Measurements from ENCODE around the gene PIN1. TPM values are rescaled to one million over a fixed set of nuclear protein-coding genes. Genes with fewer than 3 reads are reported as not detected.

Gene PIN1
- total RNA-seq, 6 experiments from 2014 or later: 19.9 to 54.5 (median 24.8) TPM

DNA sequence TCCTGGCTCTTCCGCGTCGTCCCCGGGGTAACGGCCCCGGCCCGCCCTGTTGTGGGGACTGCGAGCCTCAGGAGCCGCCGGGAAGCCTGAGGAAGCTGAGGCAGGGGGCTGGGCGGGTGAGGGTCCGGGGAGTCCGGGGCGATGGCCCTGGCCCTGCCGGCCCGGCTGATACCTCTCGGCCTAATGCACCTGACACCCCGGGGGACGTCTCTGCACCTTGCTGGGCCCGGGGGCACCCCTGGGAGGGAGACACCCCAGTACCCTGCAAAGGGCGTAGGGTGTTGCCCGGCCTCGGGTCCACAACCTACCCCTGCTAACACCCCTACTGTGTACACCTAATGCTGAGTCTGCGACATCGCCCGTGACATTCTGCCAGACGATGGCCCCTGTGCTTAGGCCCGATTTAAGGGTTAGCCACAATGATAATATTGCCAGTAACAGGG, 410 bp downstream of the PIN1 start:
- DNase-seq: peak in 1 of 3 donors; percentile 41
- Histone ChIP-seq H3K4me1 (peaks cover 0 to 21% (median 5%) of the 10 kb centered on the region in 4 donors), H3K9me3 (no peaks in the 10 kb centered on the region), H3K27ac (peak overlapping the region in 2 of 3 donors; percentile 16 to 41), H3K4me3 (peak overlapping the region; percentile 77 to 97 (median 88)), H3K27me3 (no peaks in the 10 kb centered on the region), H3K36me3 (peaks cover 0 to 11% (median 3%) of the 10 kb centered on the region in 4 donors)
- WGBS (ENCODE audit: insufficient coverage, low coverage, low lambda C conversion rate, missing lambda C conversion rate): no CpG with 5 or more reads among the region's 28 CpGs
- intact Hi-C loops (cut with DNase I): no loop called here
- no peak for TF ChIP-seq POLR2A (IDR thresholded peaks at IDR 0.05)
- TF ChIP-seq, protein P1, sequence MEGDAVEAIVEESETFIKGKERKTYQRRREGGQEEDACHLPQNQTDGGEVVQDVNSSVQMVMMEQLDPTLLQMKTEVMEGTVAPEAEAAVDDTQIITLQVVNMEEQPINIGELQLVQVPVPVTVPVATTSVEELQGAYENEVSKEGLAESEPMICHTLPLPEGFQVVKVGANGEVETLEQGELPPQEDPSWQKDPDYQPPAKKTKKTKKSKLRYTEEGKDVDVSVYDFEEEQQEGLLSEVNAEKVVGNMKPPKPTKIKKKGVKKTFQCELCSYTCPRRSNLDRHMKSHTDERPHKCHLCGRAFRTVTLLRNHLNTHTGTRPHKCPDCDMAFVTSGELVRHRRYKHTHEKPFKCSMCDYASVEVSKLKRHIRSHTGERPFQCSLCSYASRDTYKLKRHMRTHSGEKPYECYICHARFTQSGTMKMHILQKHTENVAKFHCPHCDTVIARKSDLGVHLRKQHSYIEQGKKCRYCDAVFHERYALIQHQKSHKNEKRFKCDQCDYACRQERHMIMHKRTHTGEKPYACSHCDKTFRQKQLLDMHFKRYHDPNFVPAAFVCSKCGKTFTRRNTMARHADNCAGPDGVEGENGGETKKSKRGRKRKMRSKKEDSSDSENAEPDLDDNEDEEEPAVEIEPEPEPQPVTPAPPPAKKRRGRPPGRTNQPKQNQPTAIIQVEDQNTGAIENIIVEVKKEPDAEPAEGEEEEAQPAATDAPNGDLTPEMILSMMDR (IDR thresholded peaks at IDR 0.05): no peak
- peak in 1 of 4 donors; percentile 5 for ATAC-seq

DNA sequence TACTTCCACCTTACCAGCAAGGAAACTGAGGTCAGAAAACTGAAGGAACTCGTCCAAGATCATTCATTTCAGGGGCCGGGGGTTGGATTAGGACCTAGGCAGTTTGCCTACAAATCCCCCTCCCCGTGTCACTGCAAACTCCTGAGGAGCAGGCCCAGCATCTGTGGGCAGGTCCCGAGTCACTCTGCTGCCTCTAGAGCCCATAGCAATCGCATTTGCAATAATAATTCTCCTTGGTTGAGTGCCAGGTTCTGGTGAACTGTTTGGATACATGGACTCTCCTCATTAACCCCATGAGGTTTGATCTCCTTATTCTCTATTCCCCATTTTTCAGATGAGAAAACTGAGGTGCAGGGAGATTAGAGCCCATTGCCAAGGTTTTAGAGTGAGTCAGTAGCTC, 903 bp downstream of the PIN1 start:
- Histone ChIP-seq H3K9me3 (no peaks in the 10 kb centered on the region), H3K27ac (no peak overlapping the region), H3K27me3 (no peaks in the 10 kb centered on the region), H3K4me3 (peak overlapping the region; percentile 77 to 97 (median 88)), H3K36me3 (peaks cover 0 to 15% (median 5%) of the 10 kb centered on the region in 4 donors), H3K4me1 (peaks cover 0 to 21% (median 5%) of the 10 kb centered on the region in 4 donors)
- WGBS (ENCODE audit: insufficient coverage, low coverage, low lambda C conversion rate, missing lambda C conversion rate): 0% methylated on average over 4 of the region's 5 CpGs
- ATAC-seq (no peak), DNase-seq (no peak)
- intact Hi-C loops (cut with DNase I): no loop called here
- TF ChIP-seq, protein P1 (IDR thresholded peaks at IDR 0.05): no peak
- no peak for TF ChIP-seq POLR2A (IDR thresholded peaks at IDR 0.05)

DNA sequence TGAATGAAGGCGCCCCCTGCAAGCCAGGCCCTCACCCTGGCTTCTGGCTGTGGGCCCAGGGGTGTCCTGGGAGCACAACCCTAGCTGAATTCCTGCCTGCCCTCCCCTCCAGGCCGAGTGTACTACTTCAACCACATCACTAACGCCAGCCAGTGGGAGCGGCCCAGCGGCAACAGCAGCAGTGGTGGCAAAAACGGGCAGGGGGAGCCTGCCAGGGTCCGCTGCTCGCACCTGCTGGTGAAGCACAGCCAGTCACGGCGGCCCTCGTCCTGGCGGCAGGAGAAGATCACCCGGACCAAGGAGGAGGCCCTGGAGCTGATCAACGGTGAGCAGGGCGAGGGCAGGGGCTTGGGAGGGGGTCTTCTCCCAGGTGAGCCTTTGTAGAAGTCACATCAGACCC, 3.2 kb downstream of the PIN1 start:
- Histone ChIP-seq H3K27ac (no peak overlapping the region), H3K9me3 (no peaks in the 10 kb centered on the region), H3K27me3 (no peaks in the 10 kb centered on the region), H3K36me3 (peaks cover 0 to 31% (median 8%) of the 10 kb centered on the region in 4 donors), H3K4me1 (peaks cover 0 to 21% (median 5%) of the 10 kb centered on the region in 4 donors), H3K4me3 (no peak overlapping the region)
- no peak for DNase-seq
- TF ChIP-seq, protein P1 (IDR thresholded peaks at IDR 0.05): no peak
- TF ChIP-seq POLR2A (IDR thresholded peaks at IDR 0.05): no peak
- 80% methylated on average over 1 of the region's 15 CpGs for WGBS (ENCODE audit: insufficient coverage, low coverage, low lambda C conversion rate, missing lambda C conversion rate)
- ATAC-seq: no peak
- intact Hi-C loops (cut with DNase I): no loop called here

DNA sequence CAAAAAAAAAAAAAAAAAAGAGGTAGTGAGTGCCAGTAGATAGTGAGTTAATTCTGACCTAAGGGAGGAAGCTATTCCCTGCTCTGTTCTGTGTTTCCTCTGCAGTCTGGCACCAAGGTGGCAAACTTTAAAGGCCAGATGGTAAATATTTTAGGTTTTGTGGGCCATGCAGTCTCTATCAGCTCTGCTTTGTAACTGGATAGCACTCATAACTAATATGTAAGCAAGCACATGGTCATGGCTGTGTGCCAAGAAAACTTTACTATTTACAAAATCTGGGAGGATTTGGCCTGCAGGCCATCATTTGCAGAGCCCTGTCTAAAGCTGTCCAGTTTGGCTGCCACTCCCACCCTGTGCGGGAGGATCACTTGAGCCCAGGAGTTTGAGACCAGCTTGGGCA, 4.3 kb downstream of the PIN1 start:
- Histone ChIP-seq H3K4me3 (no peak overlapping the region), H3K9me3 (no peaks in the 10 kb centered on the region), H3K36me3 (peaks cover 0 to 35% (median 9%) of the 10 kb centered on the region in 4 donors), H3K27ac (no peak overlapping the region), H3K4me1 (peaks cover 0 to 21% (median 5%) of the 10 kb centered on the region in 4 donors), H3K27me3 (no peaks in the 10 kb centered on the region)
- no CpG with 5 or more reads among the region's 1 CpG for WGBS (ENCODE audit: insufficient coverage, low coverage, low lambda C conversion rate, missing lambda C conversion rate)
- TF ChIP-seq, protein P1 (IDR thresholded peaks at IDR 0.05): no peak
- TF ChIP-seq POLR2A (IDR thresholded peaks at IDR 0.05): no peak
- intact Hi-C loops (cut with DNase I): no loop called here
- ATAC-seq: no peak
- no peak for DNase-seq

All from right lobe of liver (tissue), 6 donors.